Colonic mucosa (tissue), 4 donors: ENCODE measurements around the gene ADGRL3. TPM values are rescaled to one million over a fixed set of nuclear protein-coding genes. Genes with fewer than 3 reads are reported as not detected.

Source experiments
- DNase-seq: peaks from one replicate; pipeline ENCODE4 v3.0.0-alpha.2; 2020
- H3K27ac ChIP-seq: fragments of 200-600 bp; one replicate; pipeline ENCODE4 v1.8.0; 2021
- H3K27me3 ChIP-seq: fragments of 200-600 bp; one replicate; pipeline ENCODE4 v1.8.0; 2021
- H3K36me3 ChIP-seq: fragments of 200-600 bp; one replicate; pipeline ENCODE4 v1.8.0; 2021
- H3K4me1 ChIP-seq: fragments of 200-600 bp; one replicate; pipeline ENCODE4 v1.8.0; 2021; ENCODE audit warnings: mild to moderate bottlenecking
- H3K4me3 ChIP-seq: fragments of 200-600 bp; one replicate; pipeline ENCODE4 v1.8.0; 2021
- H3K9ac ChIP-seq, 2 donors: one replicate each; pipeline ENCODE4 v1.7.0; 2013; ENCODE audit warnings: control low read depth in 2 of 2, low read depth in 2 of 2, low read length in 2 of 2
- H3K9me3 ChIP-seq: fragments of 200-600 bp; one replicate; pipeline ENCODE4 v1.8.0; 2021
- intact Hi-C: fragments of 100-400 bp; cut with DNase I; formaldehyde crosslinking; loops from one replicate; pipeline ENCODE4 v1.14.1; 2022
- total RNA-seq, 2 donors: library from RNA; stranded (reverse); fragmentation: NEBNext Ultra II Directional in 1 of 2; extraction: Animal tissue kit (Norgen Biotek cat#: 25700) in 1 of 2; gene quantifications; one replicate each; pipeline ENCODE4 v1.2.1, GENCODE V29; 2021
- TF ChIP-seq, protein P1 (sequence below): fragments of 200-600 bp; IDR thresholded peaks from one replicate; pipeline ENCODE4 v1.8.0; 2022; ENCODE audit warnings: antibody characterized with exemption, mild to moderate bottlenecking
- donor health status: healthy.
- donor health status: DM: no; HTN: no; CAD: no.
- donor health status: DM: no; HTN: no; CAD: no.

Gene ADGRL3
- total RNA-seq, 2 donors from 2014 or later = 4.1 to 4.4 TPM

DNA sequence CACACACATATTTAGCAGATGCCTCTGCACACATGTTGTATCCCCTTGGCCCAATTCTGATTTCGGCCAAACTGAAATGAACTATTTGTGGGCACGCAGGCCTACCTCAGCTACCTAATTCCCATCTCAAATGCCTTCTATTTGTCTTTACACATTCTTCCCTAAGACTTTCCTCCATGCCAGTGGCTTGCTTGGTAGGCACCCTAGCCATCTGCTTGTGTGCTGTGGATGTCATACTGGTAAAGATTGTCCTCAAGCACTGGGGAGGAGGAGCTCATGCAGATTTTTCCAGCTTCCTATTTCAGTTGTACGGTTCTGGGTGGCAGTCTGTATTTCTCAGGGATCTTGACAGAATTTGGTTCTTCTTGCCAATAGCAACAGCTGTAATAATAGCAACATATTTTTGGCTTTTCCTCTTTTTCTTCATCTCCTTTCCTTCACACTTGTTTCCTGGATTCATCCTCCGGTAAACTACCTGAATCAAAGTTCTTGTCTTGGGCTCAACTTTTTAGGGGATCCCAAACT is 514.3 kb downstream of the ADGRL3 start:
- Histone ChIP-seq H3K36me3 (no peaks in the 10 kb centered on the region), H3K27ac (no peak overlapping the region), H3K4me3 (no peak overlapping the region), H3K4me1 (no peaks in the 10 kb centered on the region), H3K9me3 (no peaks in the 10 kb centered on the region), H3K27me3 (no peaks in the 10 kb centered on the region), H3K9ac (no peak overlapping the region)
- DNase-seq = no peak
- TF ChIP-seq, protein P1, sequence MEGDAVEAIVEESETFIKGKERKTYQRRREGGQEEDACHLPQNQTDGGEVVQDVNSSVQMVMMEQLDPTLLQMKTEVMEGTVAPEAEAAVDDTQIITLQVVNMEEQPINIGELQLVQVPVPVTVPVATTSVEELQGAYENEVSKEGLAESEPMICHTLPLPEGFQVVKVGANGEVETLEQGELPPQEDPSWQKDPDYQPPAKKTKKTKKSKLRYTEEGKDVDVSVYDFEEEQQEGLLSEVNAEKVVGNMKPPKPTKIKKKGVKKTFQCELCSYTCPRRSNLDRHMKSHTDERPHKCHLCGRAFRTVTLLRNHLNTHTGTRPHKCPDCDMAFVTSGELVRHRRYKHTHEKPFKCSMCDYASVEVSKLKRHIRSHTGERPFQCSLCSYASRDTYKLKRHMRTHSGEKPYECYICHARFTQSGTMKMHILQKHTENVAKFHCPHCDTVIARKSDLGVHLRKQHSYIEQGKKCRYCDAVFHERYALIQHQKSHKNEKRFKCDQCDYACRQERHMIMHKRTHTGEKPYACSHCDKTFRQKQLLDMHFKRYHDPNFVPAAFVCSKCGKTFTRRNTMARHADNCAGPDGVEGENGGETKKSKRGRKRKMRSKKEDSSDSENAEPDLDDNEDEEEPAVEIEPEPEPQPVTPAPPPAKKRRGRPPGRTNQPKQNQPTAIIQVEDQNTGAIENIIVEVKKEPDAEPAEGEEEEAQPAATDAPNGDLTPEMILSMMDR = no peak
- intact Hi-C loops = no loop called here

DNA sequence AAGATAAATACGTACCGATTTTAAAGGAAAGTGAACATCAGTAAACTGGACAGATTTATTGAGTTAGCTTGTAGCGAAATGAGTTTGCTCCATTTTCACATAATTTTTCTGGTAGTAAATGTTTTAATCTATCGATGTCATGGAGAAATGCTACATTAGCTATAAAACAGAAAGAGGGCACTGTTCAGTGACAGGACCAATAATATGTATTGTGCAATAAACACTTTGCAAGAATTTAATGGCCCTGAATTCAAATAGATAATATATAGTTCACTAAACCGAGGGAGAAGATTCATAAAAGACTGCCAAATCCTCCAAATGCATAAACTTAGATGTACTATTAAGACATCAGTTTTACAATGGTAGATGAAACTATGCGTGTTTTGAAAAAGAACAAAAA is 516.3 kb downstream of the ADGRL3 start:
- Histone ChIP-seq H3K27ac (no peak overlapping the region), H3K27me3 (no peaks in the 10 kb centered on the region), H3K4me1 (no peaks in the 10 kb centered on the region), H3K9ac (no peak overlapping the region), H3K36me3 (no peaks in the 10 kb centered on the region), H3K9me3 (no peaks in the 10 kb centered on the region), H3K4me3 (no peak overlapping the region)
- DNase-seq = no peak
- TF ChIP-seq, protein P1 = no peak
- intact Hi-C loops = no loop called here

DNA sequence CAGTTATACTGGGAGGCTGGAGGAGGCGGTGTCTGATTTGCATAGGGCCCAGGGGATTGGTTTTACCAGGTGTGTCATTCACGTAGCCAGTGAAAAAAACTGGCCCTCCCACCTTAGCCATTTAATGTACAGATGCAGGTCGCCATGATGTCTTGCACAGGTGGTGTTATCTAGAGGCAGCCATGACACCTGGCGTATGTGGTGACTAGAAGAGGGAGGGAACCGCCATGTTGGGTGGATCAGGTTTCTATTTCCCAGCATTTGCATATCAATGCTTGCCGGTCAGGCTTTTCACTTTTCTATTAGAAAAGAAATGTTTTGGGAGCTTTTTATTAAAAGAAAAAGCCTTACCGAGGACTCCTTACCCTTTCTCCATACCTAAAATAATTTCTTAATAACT is 523.4 kb downstream of the ADGRL3 start:
- Histone ChIP-seq H3K36me3 (no peaks in the 10 kb centered on the region), H3K4me1 (no peaks in the 10 kb centered on the region), H3K9ac (no peak overlapping the region), H3K27ac (no peak overlapping the region), H3K9me3 (no peaks in the 10 kb centered on the region), H3K4me3 (no peak overlapping the region), H3K27me3 (no peaks in the 10 kb centered on the region)
- no peak for DNase-seq
- intact Hi-C loops = no loop called here
- TF ChIP-seq, protein P1 = no peak

DNA sequence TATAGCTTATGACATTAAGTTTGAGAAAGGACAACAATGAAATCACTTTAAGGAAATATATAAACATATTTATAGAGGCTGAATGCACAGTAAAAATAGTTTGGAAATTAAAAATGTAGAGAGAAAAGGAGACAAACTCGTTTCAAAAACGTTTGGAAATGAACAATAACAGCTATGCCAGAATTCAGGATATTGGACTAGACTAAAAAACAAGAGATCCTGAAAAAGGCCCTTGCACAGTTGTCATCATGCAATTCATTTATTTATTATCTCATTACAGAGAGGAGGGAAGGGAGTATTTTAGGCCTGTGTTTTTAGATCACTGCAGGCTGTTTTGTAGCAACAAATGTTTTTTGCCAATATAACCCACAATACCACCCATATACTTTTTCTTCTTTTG is 527.2 kb downstream of the ADGRL3 start:
- DNase-seq = no peak
- Histone ChIP-seq H3K27ac (no peak overlapping the region), H3K9me3 (no peaks in the 10 kb centered on the region), H3K4me1 (no peaks in the 10 kb centered on the region), H3K27me3 (no peaks in the 10 kb centered on the region), H3K9ac (no peak overlapping the region), H3K36me3 (no peaks in the 10 kb centered on the region), H3K4me3 (no peak overlapping the region)
- intact Hi-C loops = no loop called here
- TF ChIP-seq, protein P1 = no peak

DNA sequence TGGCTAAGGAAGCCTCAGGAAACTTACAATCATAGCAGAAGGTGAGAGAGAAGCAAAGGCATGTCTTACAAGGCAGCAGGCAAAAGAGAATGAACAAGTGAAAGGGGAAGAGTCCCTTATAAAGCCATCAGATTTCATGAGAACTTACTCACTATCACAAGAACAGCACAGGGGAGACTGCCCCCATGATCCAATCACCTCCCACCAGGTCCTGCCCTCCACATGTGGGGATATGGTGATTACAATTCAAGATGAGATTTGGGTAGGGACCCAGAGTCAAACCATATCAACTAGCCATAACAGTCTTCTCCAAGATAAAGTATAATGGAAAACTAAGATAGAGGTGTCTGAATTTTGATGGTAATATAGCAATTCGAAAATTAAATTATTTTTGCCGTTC is 534.3 kb downstream of the ADGRL3 start:
- no peaks in the 10 kb centered on the region for H3K9me3 ChIP-seq
- no peak overlapping the region for H3K27ac ChIP-seq
- no peaks in the 10 kb centered on the region for H3K36me3 ChIP-seq
- no peaks in the 10 kb centered on the region for H3K27me3 ChIP-seq
- no peaks in the 10 kb centered on the region for H3K4me1 ChIP-seq
- TF ChIP-seq, protein P1 = no peak
- intact Hi-C loops = no loop called here
- no peak overlapping the region for H3K4me3 ChIP-seq
- no peak for DNase-seq
- no peak overlapping the region for H3K9ac ChIP-seq

DNA sequence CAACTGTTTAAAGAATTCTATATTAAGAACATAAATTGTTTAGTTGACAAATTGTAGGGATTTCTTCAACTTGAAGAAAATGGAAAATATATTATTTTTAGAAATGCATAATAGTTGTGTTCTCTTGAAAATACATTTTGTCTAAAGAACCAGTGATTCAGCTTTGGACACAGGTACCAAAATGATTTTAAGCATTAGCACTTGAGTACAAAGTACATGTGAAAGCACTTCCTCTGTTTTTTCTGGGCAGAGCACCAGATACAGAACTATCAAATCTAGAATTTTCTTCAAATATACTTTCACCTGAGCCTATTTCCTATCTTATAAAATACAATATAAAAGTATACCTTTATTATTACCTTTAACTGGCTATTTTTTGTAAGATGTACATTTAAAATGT is 539.8 kb downstream of the ADGRL3 start:
- Histone ChIP-seq H3K36me3 (no peaks in the 10 kb centered on the region), H3K4me3 (no peak overlapping the region), H3K27me3 (no peaks in the 10 kb centered on the region), H3K4me1 (no peaks in the 10 kb centered on the region), H3K27ac (no peak overlapping the region), H3K9ac (no peak overlapping the region), H3K9me3 (no peaks in the 10 kb centered on the region)
- DNase-seq = no peak
- TF ChIP-seq, protein P1 = no peak
- intact Hi-C loops = no loop called here
